B cell (primary cell): ENCODE data around the gene CCNC. TPM values are rescaled to one million over a fixed set of nuclear protein-coding genes. Genes with fewer than 3 reads are reported as not detected.

Experiments used
- ATAC-seq: fragments of 200-7000 bp; cut with Tn5 transposase; one replicate; pipeline ENCODE4 v1.10.0; 2021; ENCODE audit warnings: low read depth, mild to moderate bottlenecking, moderate number of reproducible peaks, moderate library complexity
- CTCF ChIA-PET: fragments of 350-600 bp; sonication (Branson Sonifier 250); formaldehyde crosslinking; loops from one replicate; lab custom pipeline; 2021; ENCODE audit warnings: antibody characterized with exemption, inconsistent platforms; lab: Charles Lee
- POLR2A ChIA-PET: fragments of 350-600 bp; sonication (Branson Sonifier 250); formaldehyde crosslinking; loops from one replicate; lab custom pipeline; 2021; ENCODE audit warnings: antibody characterized with exemption; lab: Charles Lee
- DNase-seq: peaks from one replicate; pipeline ENCODE4 v3.0.0; 2013
- H2AFZ ChIP-seq: 2 replicates; pipeline ENCODE4 v1.6.1; 2012; ENCODE audit warnings: mild to moderate bottlenecking, low read depth, low read length; ENCODE audit not compliant: insufficient read depth, poor library complexity, severe bottlenecking
- H3K27ac ChIP-seq, 2 donors: 1 replicate in 1 of 2; 2 replicates in 1 of 2; pipeline ENCODE4 v1.5.1; 2012 to 2013; ENCODE audit warnings: low read length in 2 of 2, mild to moderate bottlenecking in 2 of 2, moderate library complexity in 1 of 2
- H3K27me3 ChIP-seq, 4 experiments: fragments of 200-600 bp in 1 of 4; sonication (generic) in 1 of 4; replicated peaks in 1 of 4; 1 replicate in 2 of 4; 2 replicates in 2 of 4; pipeline versions ENCODE4 v1.6.1 to v1.7.0; 2013 to 2016; ENCODE audit warnings: low read length in 3 of 4, mild to moderate bottlenecking in 2 of 4, mixed read lengths in 1 of 4, moderate library complexity in 1 of 4; ENCODE audit not compliant: insufficient read depth in 4 of 4, control insufficient read depth in 3 of 4; ENCODE audit errors: control extremely low read depth in 1 of 4
- H3K36me3 ChIP-seq, 2 experiments: replicated peaks in 1 of 2; 1 replicate in 1 of 2; 2 replicates in 1 of 2; pipeline versions ENCODE4 v1.6.1 to v1.7.1; 2013; ENCODE audit warnings: low read length in 1 of 2; ENCODE audit not compliant: insufficient read depth in 2 of 2, control insufficient read depth in 1 of 2; ENCODE audit errors: control extremely low read depth in 1 of 2, extremely low read depth in 1 of 2
- H3K4me1 ChIP-seq, 2 donors: fragments of 200-600 bp in 1 of 2; sonication (generic) in 1 of 2; 1 replicate in 1 of 2; 2 replicates in 1 of 2; pipeline versions ENCODE4 v1.5.1 to v1.6.1; 2013 to 2017; ENCODE audit warnings: low read length in 2 of 2; ENCODE audit not compliant: control insufficient read depth in 2 of 2, insufficient read depth in 2 of 2
- H3K4me2 ChIP-seq: replicated peaks from 2 replicates; pipeline ENCODE3; 2012; ENCODE audit warnings: mild to moderate bottlenecking, low read depth, low read length; ENCODE audit not compliant: poor library complexity, severe bottlenecking
- H3K4me3 ChIP-seq, 5 experiments: fragments of 200-600 bp in 1 of 5; sonication (generic) in 1 of 5; 1 replicate in 3 of 5; 2 replicates in 2 of 5; pipeline versions ENCODE4 v1.5.1 to v1.7.0; 2011 to 2016; ENCODE audit warnings: low read length in 4 of 5, mild to moderate bottlenecking in 4 of 5, low read depth in 2 of 5, control low read depth in 1 of 5, moderate library complexity in 1 of 5; ENCODE audit not compliant: insufficient read depth in 1 of 5; ENCODE audit errors: control extremely low read depth in 1 of 5, extremely low read depth in 1 of 5
- H3K79me2 ChIP-seq: fragments of 200-600 bp; sonication (generic); one replicate; pipeline ENCODE4 v1.6.0; 2016; ENCODE audit warnings: low read length; ENCODE audit not compliant: control insufficient read depth, insufficient read depth
- H3K9ac ChIP-seq: fragments of 200-600 bp; sonication (generic); 2 replicates; pipeline ENCODE4 v1.6.1; 2017; ENCODE audit warnings: mild to moderate bottlenecking, low read length, moderate library complexity
- H3K9me3 ChIP-seq, 3 donors: one replicate each; pipeline versions ENCODE4 v1.6.1 to v1.7.1; 2013; ENCODE audit warnings: low read length in 2 of 3; ENCODE audit not compliant: control insufficient read depth in 2 of 3, insufficient read depth in 1 of 3; ENCODE audit errors: control extremely low read depth in 1 of 3
- H4K20me1 ChIP-seq: 2 replicates; pipeline ENCODE4 v1.6.0; 2012; ENCODE audit warnings: mild to moderate bottlenecking, low read length; ENCODE audit not compliant: insufficient read depth, control insufficient read depth, poor library complexity, severe bottlenecking
- H3K27ac Mint-ChIP-seq: one replicate; pipeline ENCODE4 v1.8.0; 2021; ENCODE audit warnings: mixed read lengths
- H3K27me3 Mint-ChIP-seq: one replicate; pipeline ENCODE4 v1.8.0; 2021; ENCODE audit warnings: mixed read lengths
- H3K4me1 Mint-ChIP-seq: one replicate; pipeline ENCODE4 v1.8.0; 2021; ENCODE audit warnings: mixed read lengths
- H3K4me3 Mint-ChIP-seq: one replicate; pipeline ENCODE4 v1.8.0; 2021; ENCODE audit warnings: mixed read lengths
- H3K9me3 Mint-ChIP-seq: one replicate; pipeline ENCODE4 v1.8.0; 2022; ENCODE audit warnings: mixed read lengths; ENCODE audit not compliant: insufficient read depth
- CTCF ChIP-seq: fragments of 200-600 bp; IDR thresholded peaks from one replicate; pipeline ENCODE4 v1.8.0; 2022; ENCODE audit warnings: antibody characterized with exemption, mild to moderate bottlenecking
- EZH2 ChIP-seq: IDR thresholded peaks from 2 replicates; pipeline ENCODE4 v1.6.1; 2012; ENCODE audit warnings: borderline replicate concordance, low read depth, mild to moderate bottlenecking, moderate library complexity, low read length; ENCODE audit not compliant: insufficient read depth, poor library complexity, severe bottlenecking
- WGBS: methylation state at CpG from one replicate; pipeline ENCODE4 v1.1.5; 2013; ENCODE audit warnings: missing lambda C conversion rate; ENCODE audit not compliant: insufficient coverage; 5-methylcytosine and 5-hydroxymethylcytosine counted together
- intact Hi-C: fragments of 100-400 bp; cut with micrococcal nuclease; formaldehyde crosslinking; loops from one replicate; pipeline ENCODE4 v1.10.0; 2022
- polyA plus RNA-seq: library from polyadenylated mRNA; depleted of rRNA; stranded (reverse); fragments of >200 nt; gene quantifications from 2 replicates; pipeline ENCODE4 v1.2.3, GENCODE V29; 2012
- total RNA-seq, 2 donors: library from RNA; stranded (reverse); fragments of 120-200 nt in 1 of 2; gene quantifications; 1 replicate in 1 of 2; 2 replicates in 1 of 2; pipeline versions ENCODE4 v1.2.3 to v1.2.4, GENCODE V29; 2013 to 2022

CCNC gene
- total and polyA plus RNA-seq, 2 donors (not counting 1 experiment from before 2014, with no cell fraction given): 12.5 to 45.1 TPM

GRCh38 chr6:99548706-99549105, 19.8 kb downstream of the CCNC start:
- Histone ChIP-seq H3K9ac (no peak overlapping the region), H2AFZ (no peak overlapping the region), H3K36me3 (peaks cover 7 to 24% of the 10 kb centered on the region in 2 experiments), H3K79me2 (no peaks in the 10 kb centered on the region), H3K4me1 (no peaks in the 10 kb centered on the region), H4K20me1 (no peaks in the 10 kb centered on the region), H3K9me3 (no peaks in the 10 kb centered on the region), H3K27ac (no peak overlapping the region), H3K4me2 (no peak overlapping the region), H3K27me3 (no peaks in the 10 kb centered on the region), H3K4me3 (no peak overlapping the region)
- no peak overlapping the region for H3K27ac Mint-ChIP-seq
- POLR2A ChIA-PET: no interaction called here
- TF ChIP-seq CTCF (no peak), EZH2 (no peak)
- CTCF ChIA-PET: no interaction called here
- no peaks in the 10 kb centered on the region for H3K9me3 Mint-ChIP-seq
- H3K4me3 Mint-ChIP-seq: no peak overlapping the region
- no peak for ATAC-seq
- H3K27me3 Mint-ChIP-seq: no peaks in the 10 kb centered on the region
- intact Hi-C loops: no loop called here
- 100% methylated on average over 1 of the region's 4 CpGs for WGBS
- DNase-seq: no peak
- H3K4me1 Mint-ChIP-seq: no peaks in the 10 kb centered on the region

- POLR2A ChIA-PET: no interaction called here
- H3K4me1 Mint-ChIP-seq: no peaks in the 10 kb centered on the region
- Histone ChIP-seq H3K4me1 (no peaks in the 10 kb centered on the region), H4K20me1 (no peaks in the 10 kb centered on the region), H2AFZ (no peak overlapping the region), H3K9me3 (no peaks in the 10 kb centered on the region), H3K36me3 (peaks cover 4 to 31% of the 10 kb centered on the region in 2 experiments), H3K79me2 (no peaks in the 10 kb centered on the region), H3K4me3 (no peak overlapping the region), H3K27me3 (no peaks in the 10 kb centered on the region), H3K9ac (no peak overlapping the region), H3K27ac (no peak overlapping the region), H3K4me2 (no peak overlapping the region)
- CTCF ChIA-PET: no interaction called here
- DNase-seq: no peak
- ATAC-seq: no peak
- WGBS: 100% methylated on average over 1 of the region's 4 CpGs
- H3K4me3 Mint-ChIP-seq: no peak overlapping the region
- H3K9me3 Mint-ChIP-seq: no peaks in the 10 kb centered on the region
- H3K27ac Mint-ChIP-seq: no peak overlapping the region
- TF ChIP-seq CTCF (no peak), EZH2 (no peak)
- intact Hi-C loops: no loop called here
- H3K27me3 Mint-ChIP-seq: no peaks in the 10 kb centered on the region
Measured at GRCh38 chr6:99547526-99547925, 20.9 kb downstream of the CCNC start.
